Measurements from ENCODE around the gene IL17B. TPM values are rescaled to one million over a fixed set of nuclear protein-coding genes. Genes with fewer than 3 reads are reported as not detected.

Gene IL17B
- total RNA-seq, 1 donor from 2014 or later: not detected

DNA sequence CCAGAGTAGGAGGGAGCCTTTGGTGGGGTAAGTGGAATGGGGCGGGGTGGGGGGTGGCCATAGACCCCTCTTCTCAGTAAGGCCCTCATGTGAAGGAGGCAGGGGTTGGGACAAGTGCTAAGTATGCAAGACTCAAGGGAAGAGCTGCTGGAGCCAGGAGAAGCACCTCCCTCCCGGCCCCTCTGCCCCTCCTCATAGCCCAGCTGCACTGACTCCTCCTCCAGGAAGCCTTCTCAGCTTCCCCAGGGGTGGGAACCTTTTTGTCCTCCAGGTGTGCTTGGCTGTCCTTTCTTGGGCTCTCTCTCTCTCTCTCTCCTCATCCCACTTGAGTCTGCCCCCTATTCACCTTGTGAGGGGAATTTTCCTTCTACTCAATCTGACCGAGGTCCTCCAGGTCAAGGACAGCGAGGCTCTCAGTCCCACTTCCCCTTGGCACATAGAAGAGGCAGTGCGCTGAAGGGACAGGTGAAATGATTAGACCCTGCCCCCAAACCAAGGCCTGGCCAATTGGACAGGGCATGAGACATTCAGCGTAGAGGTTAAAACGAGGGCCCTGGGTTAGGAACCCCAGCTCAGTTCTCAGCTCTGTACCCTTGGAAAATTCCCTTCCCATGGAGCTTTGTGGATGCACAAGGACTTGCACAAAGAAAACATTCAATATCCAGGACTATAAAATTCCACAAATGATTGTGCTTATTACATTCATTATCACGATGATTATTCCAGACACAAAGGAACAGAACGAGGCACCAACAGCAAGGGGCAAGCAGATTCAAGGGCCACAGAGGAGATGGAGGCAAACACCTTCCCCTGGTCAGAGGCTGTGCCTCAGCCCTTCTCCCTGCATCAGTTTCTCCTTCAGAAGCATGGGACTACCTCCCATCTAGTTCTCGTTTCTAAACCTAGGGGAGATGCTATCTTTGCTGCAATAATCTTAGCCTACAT is 45.6 kb upstream of the IL17B start:
- Histone ChIP-seq H3K4me3 (peak overlapping the region; percentile 67), H3K36me3 (peaks cover 45% of the 10 kb centered on the region), H3K9me3 (replicated peaks) (no peaks in the 10 kb centered on the region), H3K4me1 (peaks cover 98% of the 10 kb centered on the region), H3K27ac (replicated peaks) (peak overlapping the region; percentile 95), H3K27me3 (ENCODE audit: low read depth) (no peaks in the 10 kb centered on the region)
- DNase-seq: no peak
- intact Hi-C loops (cut with micrococcal nuclease): loop anchor here (5.0 kb wide), 1 partner anchor 37 kb away; no protein-coding TSS in a partner anchor
- TF ChIP-seq, protein P1, sequence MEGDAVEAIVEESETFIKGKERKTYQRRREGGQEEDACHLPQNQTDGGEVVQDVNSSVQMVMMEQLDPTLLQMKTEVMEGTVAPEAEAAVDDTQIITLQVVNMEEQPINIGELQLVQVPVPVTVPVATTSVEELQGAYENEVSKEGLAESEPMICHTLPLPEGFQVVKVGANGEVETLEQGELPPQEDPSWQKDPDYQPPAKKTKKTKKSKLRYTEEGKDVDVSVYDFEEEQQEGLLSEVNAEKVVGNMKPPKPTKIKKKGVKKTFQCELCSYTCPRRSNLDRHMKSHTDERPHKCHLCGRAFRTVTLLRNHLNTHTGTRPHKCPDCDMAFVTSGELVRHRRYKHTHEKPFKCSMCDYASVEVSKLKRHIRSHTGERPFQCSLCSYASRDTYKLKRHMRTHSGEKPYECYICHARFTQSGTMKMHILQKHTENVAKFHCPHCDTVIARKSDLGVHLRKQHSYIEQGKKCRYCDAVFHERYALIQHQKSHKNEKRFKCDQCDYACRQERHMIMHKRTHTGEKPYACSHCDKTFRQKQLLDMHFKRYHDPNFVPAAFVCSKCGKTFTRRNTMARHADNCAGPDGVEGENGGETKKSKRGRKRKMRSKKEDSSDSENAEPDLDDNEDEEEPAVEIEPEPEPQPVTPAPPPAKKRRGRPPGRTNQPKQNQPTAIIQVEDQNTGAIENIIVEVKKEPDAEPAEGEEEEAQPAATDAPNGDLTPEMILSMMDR (IDR thresholded peaks at IDR 0.05; ENCODE audit: borderline replicate concordance): no peak

DNA sequence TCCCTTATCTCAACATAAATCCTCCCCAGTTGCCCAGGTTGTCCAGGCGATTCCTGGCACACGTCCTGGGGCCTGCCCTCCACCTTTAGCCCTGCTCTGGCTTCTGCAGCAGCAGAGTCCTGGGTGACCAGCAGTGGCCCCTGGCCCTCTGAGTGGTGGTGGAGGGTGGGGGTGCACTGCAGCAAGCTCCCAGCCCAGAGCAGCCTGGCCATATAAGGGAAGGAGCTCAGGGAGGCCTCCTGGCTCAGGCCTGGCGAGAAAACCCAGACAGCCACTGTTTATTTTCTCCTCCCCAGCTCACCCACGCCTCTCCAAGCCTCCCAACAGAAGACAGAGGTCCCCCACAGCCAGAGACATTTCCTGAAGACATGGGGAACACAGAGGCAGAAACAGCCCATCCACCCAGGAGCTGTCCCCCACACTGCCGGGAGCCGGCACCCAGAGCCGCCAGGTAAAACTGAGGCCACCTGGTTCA is 44.7 kb upstream of the IL17B start:
- Histone ChIP-seq H3K4me3 (peak overlapping the region; percentile 67), H3K27ac (replicated peaks) (peak overlapping the region; percentile 95), H3K27me3 (ENCODE audit: low read depth) (no peaks in the 10 kb centered on the region), H3K36me3 (peaks cover 37% of the 10 kb centered on the region), H3K9me3 (replicated peaks) (no peaks in the 10 kb centered on the region), H3K4me1 (peaks cover 98% of the 10 kb centered on the region)
- intact Hi-C loops (cut with micrococcal nuclease): loop anchor here (5.0 kb wide), 1 partner anchor 37 kb away; no protein-coding TSS in a partner anchor
- DNase-seq: peak; percentile 57
- TF ChIP-seq, protein P1 (IDR thresholded peaks at IDR 0.05; ENCODE audit: borderline replicate concordance): no peak

DNA sequence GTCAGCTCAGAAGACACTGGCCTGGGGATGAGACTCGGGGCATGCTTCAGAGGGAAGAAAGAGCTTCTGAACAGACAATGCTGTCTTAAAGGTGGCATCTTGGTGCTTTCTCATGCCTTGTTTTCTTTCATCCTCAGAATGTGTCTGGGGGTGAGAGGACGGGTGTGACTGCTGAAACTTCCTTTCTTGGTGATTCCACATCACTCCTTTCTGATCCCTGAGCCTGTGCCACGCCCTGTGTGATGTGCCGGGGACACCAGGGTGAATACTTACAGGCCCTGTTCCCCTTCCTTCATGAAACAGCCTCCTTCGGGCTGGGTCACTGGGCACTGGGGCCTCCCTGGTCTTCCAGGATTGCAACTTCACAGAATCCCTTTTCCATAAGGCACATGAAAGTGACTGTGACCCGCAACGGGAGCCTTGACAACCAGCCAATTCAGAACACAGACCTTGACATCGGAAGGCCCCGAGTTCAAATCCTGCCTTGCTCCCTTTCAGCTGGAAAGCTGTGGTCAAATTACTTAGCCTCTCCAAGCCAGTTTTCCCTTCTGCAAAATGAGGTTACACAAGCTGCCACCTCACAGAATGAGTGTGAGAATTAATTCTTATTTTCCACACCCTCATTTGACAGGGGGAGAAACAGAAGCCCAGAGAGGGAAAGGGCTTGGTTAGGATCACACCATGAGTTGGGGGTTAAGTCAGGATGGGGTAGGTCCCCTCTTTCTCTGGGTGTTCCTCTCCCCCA is 44.1 kb upstream of the IL17B start:
- Histone ChIP-seq H3K27ac (replicated peaks) (peak overlapping the region; percentile 95), H3K27me3 (ENCODE audit: low read depth) (no peaks in the 10 kb centered on the region), H3K4me3 (peak overlapping the region; percentile 67), H3K36me3 (peaks cover 31% of the 10 kb centered on the region), H3K4me1 (peaks cover 98% of the 10 kb centered on the region), H3K9me3 (replicated peaks) (no peaks in the 10 kb centered on the region)
- DNase-seq: no peak
- TF ChIP-seq, protein P1 (IDR thresholded peaks at IDR 0.05; ENCODE audit: borderline replicate concordance): no peak
- intact Hi-C loops (cut with micrococcal nuclease): loop anchor here (5.0 kb wide), 1 partner anchor 36 kb away; no protein-coding TSS in a partner anchor

DNA sequence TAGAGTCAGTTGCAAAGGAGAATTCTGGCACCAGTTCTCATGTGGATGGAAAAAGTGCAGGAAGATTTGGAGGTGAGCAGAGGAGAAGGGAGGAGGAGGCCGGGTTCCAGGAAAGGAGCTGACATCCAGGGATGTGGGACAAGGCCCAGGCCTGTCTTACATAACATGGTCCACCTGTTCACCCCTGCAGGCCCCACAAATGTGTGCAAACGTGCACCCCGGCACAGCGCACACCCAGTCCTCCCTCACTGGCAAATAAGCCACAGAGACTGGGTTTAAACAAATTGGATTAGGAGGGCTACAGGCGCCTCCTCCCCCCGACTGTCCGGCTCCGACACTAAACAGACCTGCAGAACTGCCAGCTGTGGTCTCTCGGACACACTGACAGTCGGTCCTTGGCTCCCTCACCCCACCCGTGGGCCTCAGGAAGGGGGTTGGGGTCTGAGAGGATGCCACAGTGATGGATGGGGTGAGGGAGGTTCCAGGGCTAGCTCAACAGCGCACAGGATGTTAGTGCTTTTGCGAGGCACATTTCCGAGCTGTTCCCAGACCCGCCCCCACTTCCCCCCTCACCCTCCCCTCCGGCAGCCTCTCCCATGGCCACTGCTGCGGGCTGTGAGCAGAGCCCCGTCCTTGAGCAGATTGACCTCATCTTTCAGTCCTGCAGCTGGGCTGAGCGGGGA is 43.4 kb upstream of the IL17B start:
- peaks cover 98% of the 10 kb centered on the region for H3K4me1 ChIP-seq
- no peaks in the 10 kb centered on the region for H3K27me3 ChIP-seq (ENCODE audit: low read depth)
- DNase-seq: peak; percentile 81
- H3K36me3 ChIP-seq: peaks cover 25% of the 10 kb centered on the region
- H3K27ac ChIP-seq (replicated peaks): peak overlapping the region; percentile 95
- intact Hi-C loops (cut with micrococcal nuclease): loop anchor here (5.0 kb wide), 1 partner anchor 35 kb away; no protein-coding TSS in a partner anchor
- no peaks in the 10 kb centered on the region for H3K9me3 ChIP-seq (replicated peaks)
- TF ChIP-seq, protein P1 (IDR thresholded peaks at IDR 0.05; ENCODE audit: borderline replicate concordance): no peak
- H3K4me3 ChIP-seq: peak overlapping the region; percentile 67

DNA sequence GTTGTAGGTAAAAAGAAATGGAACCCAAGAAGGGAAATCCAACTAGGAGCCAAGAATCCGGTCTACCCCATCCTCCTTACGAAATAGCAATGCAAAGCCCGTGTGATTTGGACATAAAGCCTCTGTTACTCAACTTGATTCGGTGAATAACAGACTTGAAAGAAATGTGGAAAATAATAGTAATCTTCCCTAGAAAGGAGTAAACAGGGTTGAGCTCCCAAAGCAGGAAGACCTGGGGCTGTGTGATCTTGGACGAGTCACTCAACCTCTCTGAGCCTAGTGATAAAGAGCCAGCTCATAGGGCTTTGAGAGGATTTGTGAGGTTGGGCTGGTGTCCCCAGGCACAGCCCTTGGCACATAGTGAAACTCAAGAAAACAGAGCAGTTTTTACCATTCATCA is 42.7 kb upstream of the IL17B start:
- Histone ChIP-seq H3K36me3 (peaks cover 18% of the 10 kb centered on the region), H3K27ac (replicated peaks) (peak overlapping the region; percentile 95), H3K4me3 (peak overlapping the region; percentile 67), H3K27me3 (ENCODE audit: low read depth) (no peaks in the 10 kb centered on the region), H3K4me1 (peaks cover 98% of the 10 kb centered on the region), H3K9me3 (replicated peaks) (no peaks in the 10 kb centered on the region)
- DNase-seq: no peak
- intact Hi-C loops (cut with micrococcal nuclease): loop anchor here (5.0 kb wide), 1 partner anchor 35 kb away; no protein-coding TSS in a partner anchor
- TF ChIP-seq, protein P1 (IDR thresholded peaks at IDR 0.05; ENCODE audit: borderline replicate concordance): no peak

Data from left ventricle myocardium inferior (tissue), 1 donor.